ENCODE measurements around the gene ANKRD11.

DNA sequence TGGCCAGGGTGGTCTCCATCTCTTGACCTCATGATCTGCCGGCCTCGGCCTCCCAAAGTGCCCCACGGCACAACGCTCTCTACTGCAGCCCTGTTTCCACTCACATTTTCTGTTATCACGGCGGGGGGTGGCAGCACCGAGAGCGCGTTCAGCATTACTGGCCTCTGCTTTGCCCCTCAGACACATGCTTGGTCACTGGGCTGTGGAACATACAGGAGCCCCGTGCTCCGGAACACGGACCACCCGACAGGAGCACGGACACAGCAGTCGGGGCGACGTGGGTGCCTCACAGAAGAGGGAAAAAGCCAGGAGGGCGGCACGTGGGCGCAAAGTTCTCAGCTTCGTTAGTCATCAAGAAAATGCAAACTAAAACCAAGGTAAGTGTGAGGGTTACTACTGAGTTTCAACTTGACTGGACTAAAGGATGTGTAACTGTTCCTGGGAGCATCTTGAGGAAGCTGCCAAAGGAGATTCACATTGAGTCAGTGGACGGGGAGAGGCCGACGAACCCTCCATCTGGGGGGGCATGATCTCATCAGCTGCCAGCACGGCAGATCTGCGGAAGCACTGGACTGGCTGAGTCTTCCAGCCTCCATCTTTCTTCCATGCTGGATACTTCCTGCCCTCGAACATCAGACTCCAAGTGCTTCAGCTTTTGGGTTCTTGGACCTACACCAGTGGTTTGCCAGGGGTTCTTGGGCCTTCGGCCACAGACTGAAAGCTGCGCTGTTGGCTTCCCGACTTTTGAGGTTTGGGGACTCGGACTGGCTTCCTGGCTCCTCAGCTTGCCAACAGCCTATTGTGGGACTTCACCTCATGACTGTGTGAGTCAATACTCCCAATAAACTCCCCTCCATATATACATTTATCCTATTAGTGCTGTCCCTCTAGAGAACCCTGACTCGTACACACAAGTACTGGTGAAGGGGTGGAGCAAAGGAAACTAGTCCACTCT lies 166.0 kb downstream of the ANKRD11 start:
- TF ChIP-seq, protein P1, sequence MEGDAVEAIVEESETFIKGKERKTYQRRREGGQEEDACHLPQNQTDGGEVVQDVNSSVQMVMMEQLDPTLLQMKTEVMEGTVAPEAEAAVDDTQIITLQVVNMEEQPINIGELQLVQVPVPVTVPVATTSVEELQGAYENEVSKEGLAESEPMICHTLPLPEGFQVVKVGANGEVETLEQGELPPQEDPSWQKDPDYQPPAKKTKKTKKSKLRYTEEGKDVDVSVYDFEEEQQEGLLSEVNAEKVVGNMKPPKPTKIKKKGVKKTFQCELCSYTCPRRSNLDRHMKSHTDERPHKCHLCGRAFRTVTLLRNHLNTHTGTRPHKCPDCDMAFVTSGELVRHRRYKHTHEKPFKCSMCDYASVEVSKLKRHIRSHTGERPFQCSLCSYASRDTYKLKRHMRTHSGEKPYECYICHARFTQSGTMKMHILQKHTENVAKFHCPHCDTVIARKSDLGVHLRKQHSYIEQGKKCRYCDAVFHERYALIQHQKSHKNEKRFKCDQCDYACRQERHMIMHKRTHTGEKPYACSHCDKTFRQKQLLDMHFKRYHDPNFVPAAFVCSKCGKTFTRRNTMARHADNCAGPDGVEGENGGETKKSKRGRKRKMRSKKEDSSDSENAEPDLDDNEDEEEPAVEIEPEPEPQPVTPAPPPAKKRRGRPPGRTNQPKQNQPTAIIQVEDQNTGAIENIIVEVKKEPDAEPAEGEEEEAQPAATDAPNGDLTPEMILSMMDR (IDR thresholded peaks at IDR 0.05; ENCODE audit: low read length): no peak
- TF ChIP-seq EZH2 (optimal IDR thresholded peaks at IDR 0.05; ENCODE audit: low read depth, low read length) (no peak), EZH2phosphoT487 (IDR thresholded peaks at IDR 0.05; ENCODE audit: low read length) (no peak)

Measured in MM.1S (cell line).